GM12865 (cell line): ENCODE data around the gene ZNF516.
A peak's percentile ranks its signal among the peaks of the same experiment; 100 is the strongest.
"Not testable (repeated sequence)": the region's sequence is repeated elsewhere in the genome, so short reads cannot be mapped to it uniquely, and the experiment has no call there.

Experiments used
- DNase-seq: peaks from one replicate; pipeline ENCODE4 v3.0.0; 2010; ENCODE audit warnings: low read depth
- H3K4me3 ChIP-seq: 2 replicates; pipeline ENCODE4 v1.5.1; 2011; ENCODE audit warnings: mild to moderate bottlenecking, low read depth, low read length, control low read depth
- TF ChIP-seq, protein P1 (sequence below): IDR thresholded peaks from 2 replicates; pipeline ENCODE4 v1.5.1; 2011; ENCODE audit warnings: low read length, control low read depth, low read depth, inconsistent platforms; ENCODE audit not compliant: insufficient read depth; ENCODE audit errors: missing control alignments

Gene ZNF516

DNA sequence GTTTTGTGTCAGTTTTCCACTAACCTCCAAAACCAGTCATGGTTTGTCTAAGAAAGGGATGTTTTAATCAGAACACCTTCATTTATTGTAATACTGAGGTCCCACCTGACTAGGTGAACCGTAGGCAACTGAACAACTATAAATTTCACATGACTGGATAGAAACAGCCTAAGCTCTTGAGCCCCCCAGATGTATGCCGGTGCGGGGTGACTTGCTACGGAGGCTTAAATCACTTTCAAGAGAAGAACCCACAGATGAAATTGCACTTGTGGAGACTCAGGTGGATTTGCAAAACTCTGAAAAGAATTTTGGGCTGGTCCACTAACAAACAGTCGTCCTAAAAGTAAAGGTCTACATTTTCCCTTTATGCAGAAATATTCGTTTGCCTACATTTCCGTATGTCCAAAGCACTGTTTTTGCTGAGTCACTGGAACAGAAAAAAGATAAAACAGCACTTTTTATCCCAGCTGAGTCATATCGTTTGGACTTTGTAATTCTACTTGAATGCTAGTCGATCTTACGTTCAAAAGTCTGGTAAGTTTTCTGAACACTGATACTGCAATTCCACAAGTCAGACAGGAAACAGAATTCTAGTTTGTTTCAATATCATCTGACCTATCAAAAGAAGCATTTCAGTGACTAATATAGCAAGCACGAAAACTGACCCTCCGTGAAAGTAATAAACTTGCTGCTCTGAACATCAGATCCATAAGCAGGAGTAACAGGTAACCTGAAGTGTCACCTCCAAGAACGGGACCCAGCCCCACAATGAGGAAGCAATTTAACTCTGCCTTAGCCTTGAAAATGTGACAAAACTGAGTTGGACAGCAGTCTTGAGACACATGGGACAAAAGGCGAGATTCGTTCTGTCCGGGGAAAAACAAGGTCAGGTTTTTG, 18.1 kb downstream of the ZNF516 start:
- TF ChIP-seq, protein P1, sequence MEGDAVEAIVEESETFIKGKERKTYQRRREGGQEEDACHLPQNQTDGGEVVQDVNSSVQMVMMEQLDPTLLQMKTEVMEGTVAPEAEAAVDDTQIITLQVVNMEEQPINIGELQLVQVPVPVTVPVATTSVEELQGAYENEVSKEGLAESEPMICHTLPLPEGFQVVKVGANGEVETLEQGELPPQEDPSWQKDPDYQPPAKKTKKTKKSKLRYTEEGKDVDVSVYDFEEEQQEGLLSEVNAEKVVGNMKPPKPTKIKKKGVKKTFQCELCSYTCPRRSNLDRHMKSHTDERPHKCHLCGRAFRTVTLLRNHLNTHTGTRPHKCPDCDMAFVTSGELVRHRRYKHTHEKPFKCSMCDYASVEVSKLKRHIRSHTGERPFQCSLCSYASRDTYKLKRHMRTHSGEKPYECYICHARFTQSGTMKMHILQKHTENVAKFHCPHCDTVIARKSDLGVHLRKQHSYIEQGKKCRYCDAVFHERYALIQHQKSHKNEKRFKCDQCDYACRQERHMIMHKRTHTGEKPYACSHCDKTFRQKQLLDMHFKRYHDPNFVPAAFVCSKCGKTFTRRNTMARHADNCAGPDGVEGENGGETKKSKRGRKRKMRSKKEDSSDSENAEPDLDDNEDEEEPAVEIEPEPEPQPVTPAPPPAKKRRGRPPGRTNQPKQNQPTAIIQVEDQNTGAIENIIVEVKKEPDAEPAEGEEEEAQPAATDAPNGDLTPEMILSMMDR = no peak
- DNase-seq = peak; percentile 75
- H3K4me3 ChIP-seq = peak overlapping the region; percentile 59

DNA sequence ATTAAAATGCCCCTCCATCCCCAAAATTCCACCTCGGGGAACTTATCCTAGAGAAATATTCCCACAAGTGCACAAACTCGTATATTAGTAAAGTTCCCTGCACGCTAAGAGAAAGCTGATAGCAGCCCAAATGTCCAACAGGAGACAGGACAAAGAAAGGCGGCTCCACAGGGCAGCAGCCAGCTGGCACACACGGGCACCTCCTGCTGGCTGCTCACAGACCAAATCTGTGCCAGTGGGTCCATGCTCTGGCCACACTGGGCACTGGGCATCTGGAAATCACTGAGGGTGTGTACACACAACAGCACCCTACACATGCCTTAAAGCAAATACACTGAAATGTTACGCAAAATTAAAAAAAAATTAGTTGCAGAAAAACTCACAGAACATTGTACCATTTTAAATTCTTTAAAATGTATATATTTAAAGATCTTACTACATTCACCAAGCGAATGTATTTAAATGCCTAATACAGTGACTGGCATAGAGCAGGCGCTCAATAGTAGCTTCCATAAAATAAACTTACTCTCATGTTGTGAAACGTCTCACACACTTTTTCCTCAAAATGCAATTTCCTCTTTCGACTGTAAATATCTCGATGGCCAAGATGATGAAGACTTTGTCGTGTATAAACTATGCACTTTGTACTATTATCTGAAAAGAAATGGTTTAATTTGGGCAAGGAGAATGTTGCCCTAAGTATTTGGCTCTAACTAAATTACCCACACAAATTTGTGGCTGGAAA, 19.4 kb downstream of the ZNF516 start:
- TF ChIP-seq, protein P1 = no peak
- no peak for DNase-seq
- H3K4me3 ChIP-seq = no peak overlapping the region

DNA sequence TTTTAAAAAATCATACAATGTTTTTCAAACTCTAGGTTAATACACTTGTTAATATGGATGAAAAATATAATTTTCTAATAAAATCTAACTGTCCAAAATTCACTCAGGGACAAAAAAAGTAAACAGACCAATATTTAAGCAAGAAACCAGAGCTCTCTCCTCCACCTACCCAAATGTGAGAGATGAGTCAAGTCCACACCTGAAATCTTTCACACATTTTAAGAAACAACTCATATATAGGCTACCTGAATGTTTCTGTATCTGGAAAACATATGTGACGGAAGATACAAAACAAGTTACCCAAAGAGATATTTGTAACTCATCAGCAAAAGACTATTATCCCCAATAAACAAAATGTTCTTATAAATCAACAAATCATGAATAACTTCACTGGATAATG, 20.2 kb downstream of the ZNF516 start:
- no peak overlapping the region; the same call in 1 of the 2 replicates for H3K4me3 ChIP-seq
- DNase-seq = peak; percentile 42
- TF ChIP-seq, protein P1 = no peak

DNA sequence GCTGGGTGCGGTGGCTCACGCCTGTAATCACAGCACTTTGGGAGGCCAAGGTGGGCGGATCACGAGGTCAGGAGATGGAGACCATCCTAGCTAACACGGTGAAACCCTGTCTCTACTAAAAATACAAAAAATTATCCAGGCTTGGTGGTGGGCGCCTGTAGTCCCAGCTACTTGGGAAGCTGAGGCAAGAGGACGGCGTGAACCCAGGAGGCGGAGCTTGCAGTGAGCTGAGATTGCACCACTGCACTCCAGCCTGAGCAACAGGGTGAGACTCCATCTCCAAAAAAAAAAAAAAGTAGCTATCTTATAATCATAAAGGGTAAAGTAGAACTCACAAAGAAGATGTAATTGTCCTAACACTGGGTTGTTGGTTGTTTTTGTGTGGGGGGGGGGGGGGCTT, 21.5 kb downstream of the ZNF516 start:
- not testable (repeated sequence) for DNase-seq, H3K4me3 ChIP-seq

DNA sequence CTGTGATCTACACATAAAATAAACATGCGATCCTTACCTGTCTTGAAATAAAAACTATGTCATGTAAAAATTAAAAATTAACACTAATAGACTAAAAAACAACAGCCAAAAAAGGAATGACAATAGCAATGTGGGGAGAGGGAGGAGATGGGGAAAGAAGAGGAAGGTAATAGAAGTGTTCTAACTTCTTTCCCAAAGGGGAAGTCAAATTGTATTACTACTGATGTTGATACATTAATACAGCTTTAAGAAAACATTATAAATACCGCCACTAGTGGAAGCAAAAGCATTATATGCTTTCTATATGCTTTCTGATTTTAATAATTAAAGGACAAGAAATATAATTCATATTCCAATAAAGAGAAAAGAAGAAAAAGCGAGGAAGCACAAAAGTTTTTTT, 22.2 kb downstream of the ZNF516 start:
- no peak for DNase-seq
- H3K4me3 ChIP-seq = no peak overlapping the region
- TF ChIP-seq, protein P1 = no peak

DNA sequence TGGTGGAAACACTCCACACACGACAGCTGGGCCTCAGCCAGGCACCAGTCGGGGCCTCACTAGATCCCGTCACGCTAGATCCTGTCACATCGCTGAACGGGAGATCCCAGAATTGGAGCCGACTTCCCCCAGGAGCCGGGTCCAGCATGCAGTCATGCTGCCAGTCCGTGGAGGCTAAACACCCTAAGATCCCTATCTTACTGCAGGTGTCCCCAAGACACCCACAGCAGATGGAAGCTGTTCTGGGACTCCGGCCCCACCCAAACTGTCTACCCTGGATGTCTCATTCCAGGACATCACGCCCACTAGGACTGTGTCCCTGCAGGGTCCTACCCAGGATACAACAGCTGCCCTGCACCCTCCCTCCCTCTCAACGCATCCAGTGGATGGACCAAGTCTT, 23.4 kb downstream of the ZNF516 start:
- TF ChIP-seq, protein P1 = no peak
- H3K4me3 ChIP-seq = no peak overlapping the region

More for the DNA sequence above, 23.4 kb downstream of the ZNF516 start:
- DNase-seq = no peak
